Stimulated activated naive B cell treated with anti-CD40 and anti-IgM and Interleukin-4, amounts not matched to agents 10 μg/mL and 1 μg/mL and 100 μg/mL, for 72 hours (primary cell): ENCODE results near the gene ZFHX2.

ENCODE experiments used
- ATAC-seq, 2 donors: fragments of 150-1000 bp; cut with Tn5 transposase; replicated peaks; 2 replicates each; pipeline ENCODE4 v1.10.0; 2021; ENCODE audit warnings: moderate library complexity in 1 of 2
- DNase-seq: peaks from one replicate; pipeline ENCODE4 v3.0.0; 2021
- H3K27ac Mint-ChIP-seq: one replicate; pipeline ENCODE4 v1.8.0; 2022; ENCODE audit warnings: mild to moderate bottlenecking, mixed read lengths
- H3K27me3 Mint-ChIP-seq, 2 donors: one replicate each; pipeline ENCODE4 v1.8.0; 2022; ENCODE audit warnings: mixed read lengths in 2 of 2
- H3K36me3 Mint-ChIP-seq, 2 donors: one replicate each; pipeline ENCODE4 v1.8.0; 2022; ENCODE audit warnings: mixed read lengths in 2 of 2, mild to moderate bottlenecking in 1 of 2
- H3K4me1 Mint-ChIP-seq, 2 donors: one replicate each; pipeline ENCODE4 v1.8.0; 2022; ENCODE audit warnings: mixed read lengths in 2 of 2, mild to moderate bottlenecking in 1 of 2
- H3K4me3 Mint-ChIP-seq, 2 donors: one replicate each; pipeline ENCODE4 v1.8.0; 2022; ENCODE audit warnings: mild to moderate bottlenecking in 2 of 2, mixed read lengths in 2 of 2, moderate library complexity in 1 of 2
- H3K9me3 Mint-ChIP-seq, 2 donors: one replicate each; pipeline ENCODE4 v1.8.0; 2022; ENCODE audit warnings: mixed read lengths in 2 of 2, mild to moderate bottlenecking in 1 of 2

The ZFHX2 gene

DNA sequence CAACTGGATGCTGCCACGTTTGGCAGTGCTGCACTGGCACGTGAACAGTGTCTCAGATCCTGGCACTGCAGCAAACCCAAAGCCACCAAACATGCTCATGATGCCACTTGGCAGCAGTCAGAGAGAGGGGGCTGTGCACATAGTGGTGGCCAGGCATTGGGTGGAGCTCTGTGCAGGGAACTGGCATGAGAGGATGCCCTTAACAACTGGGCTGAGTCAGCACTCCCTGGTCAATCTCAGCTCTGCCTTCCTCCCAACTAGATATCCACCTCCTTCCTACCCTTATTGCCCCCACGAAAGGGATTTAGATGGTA, 37.0 kb downstream of the ZFHX2 start:
- H3K36me3 Mint-ChIP-seq, result peaks cover 8 to 34% of the 10 kb centered on the region in 2 donors
- DNase-seq (no peak), ATAC-seq (no peak)
- H3K27ac Mint-ChIP-seq, result no peak overlapping the region
- H3K27me3 Mint-ChIP-seq, result no peaks in the 10 kb centered on the region
- no peak overlapping the region for H3K4me3 Mint-ChIP-seq
- H3K9me3 Mint-ChIP-seq, result no peaks in the 10 kb centered on the region
- H3K4me1 Mint-ChIP-seq, result peaks cover 4 to 6% of the 10 kb centered on the region in 2 donors

GRCh38 chr14:23513818-23514643, 37.5 kb downstream of the ZFHX2 start:
- ATAC-seq (no peak), DNase-seq (no peak)
- Mint-ChIP-seq H3K36me3 (peaks cover 8 to 36% of the 10 kb centered on the region in 2 donors), H3K27ac (no peak overlapping the region), H3K9me3 (no peaks in the 10 kb centered on the region), H3K27me3 (no peaks in the 10 kb centered on the region), H3K4me3 (no peak overlapping the region), H3K4me1 (peaks cover 4 to 6% of the 10 kb centered on the region in 2 donors)

DNA sequence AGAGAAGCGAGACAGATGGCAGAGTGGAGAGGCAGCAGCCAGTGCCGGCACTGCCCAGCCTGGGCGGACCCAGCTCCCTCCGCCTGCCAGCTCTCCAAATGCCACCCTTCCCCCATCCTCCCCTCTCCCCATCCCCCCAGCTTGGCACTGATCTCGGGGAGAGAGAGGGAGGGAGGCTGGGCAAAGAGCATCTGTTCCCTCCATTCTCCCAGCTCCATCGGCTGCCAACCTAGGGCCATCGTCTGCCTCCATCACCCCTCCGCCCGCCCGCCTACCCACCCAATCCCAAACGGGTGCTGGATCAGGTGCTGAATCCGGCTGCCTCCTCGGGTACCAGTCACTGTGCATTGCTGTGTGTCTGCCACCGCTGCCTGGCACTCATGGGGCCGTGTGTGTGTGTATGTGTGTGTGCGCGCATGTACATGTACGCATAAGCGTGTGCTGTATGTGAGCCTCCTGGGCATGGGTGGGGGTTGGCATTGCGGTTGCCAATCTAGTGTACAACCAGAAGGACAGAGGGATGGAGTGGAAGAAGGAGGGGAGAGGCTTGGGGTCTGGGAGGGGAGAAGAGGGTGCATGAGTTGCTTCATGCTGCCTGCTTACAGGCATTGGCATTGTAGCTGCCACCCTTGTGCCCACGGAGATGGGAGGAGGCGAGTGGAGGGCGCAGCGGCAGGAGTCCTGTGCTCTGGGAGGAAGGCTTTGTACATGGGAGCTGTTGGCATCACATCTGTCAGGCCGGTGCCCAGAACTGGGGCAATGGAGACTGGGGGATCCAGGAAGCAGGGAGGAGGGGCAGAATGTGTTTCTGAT, 38.4 kb downstream of the ZFHX2 start:
- H3K36me3 Mint-ChIP-seq, result peaks cover 8 to 36% of the 10 kb centered on the region in 2 donors
- no peak overlapping the region for H3K27ac Mint-ChIP-seq
- ATAC-seq, result no peak
- no peak overlapping the region for H3K4me3 Mint-ChIP-seq
- peaks cover 4 to 6% of the 10 kb centered on the region in 2 donors for H3K4me1 Mint-ChIP-seq
- no peak for DNase-seq
- no peaks in the 10 kb centered on the region for H3K9me3 Mint-ChIP-seq
- no peaks in the 10 kb centered on the region for H3K27me3 Mint-ChIP-seq

DNA sequence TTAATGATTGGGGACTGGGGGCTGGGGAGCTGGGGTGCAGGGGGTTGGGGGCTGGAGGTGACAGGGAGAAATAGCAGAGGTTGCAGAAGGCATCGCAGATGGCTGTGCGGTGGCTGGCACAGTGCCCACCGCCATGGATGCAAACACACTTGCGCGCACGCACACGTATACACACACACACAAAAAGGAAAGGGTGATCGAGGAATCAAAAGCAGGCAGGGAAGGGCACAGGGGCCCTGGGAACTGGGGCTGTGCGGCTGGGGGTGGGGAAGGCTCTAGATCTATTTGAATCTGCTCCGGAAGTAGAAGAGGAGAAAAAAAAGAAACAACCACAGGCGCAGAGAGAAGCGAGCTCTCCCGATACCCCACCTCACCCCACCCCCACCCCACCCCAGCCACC, 39.4 kb downstream of the ZFHX2 start:
- DNase-seq (no peak), ATAC-seq (no peak)
- peaks cover 4 to 6% of the 10 kb centered on the region in 2 donors for H3K4me1 Mint-ChIP-seq
- H3K27ac Mint-ChIP-seq, result no peak overlapping the region
- H3K27me3 Mint-ChIP-seq, result no peaks in the 10 kb centered on the region
- H3K4me3 Mint-ChIP-seq, result peak overlapping the region; percentile 10 to 48
- no peaks in the 10 kb centered on the region for H3K9me3 Mint-ChIP-seq
- peaks cover 8 to 36% of the 10 kb centered on the region in 2 donors for H3K36me3 Mint-ChIP-seq

DNA sequence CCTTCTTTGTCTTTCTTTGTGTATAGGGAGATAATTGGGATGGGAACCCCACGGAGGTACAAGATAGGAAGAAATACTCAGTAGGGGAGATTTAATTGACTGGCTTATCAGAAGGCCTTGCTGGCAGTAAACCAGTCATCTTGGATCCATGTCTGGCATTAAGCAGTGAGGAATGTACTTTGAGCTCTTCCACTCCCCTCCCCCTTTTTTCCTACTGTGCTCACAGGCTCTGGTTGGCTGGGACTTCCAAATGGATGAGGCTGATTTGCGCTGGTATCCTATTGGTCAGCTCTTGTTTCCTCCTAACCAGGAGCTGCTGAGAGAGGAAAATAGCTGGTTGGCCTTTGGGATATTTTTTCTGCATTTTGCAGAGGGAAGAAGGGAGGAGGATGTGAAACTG, 57.3 kb downstream of the ZFHX2 start:
- Mint-ChIP-seq H3K27me3 (no peaks in the 10 kb centered on the region), H3K4me3 (no peak overlapping the region), H3K4me1 (no peaks in the 10 kb centered on the region), H3K36me3 (peaks cover 9 to 17% of the 10 kb centered on the region in 2 donors), H3K9me3 (no peaks in the 10 kb centered on the region), H3K27ac (no peak overlapping the region)
- no peak for DNase-seq
- no peak for ATAC-seq

- ATAC-seq, result no peak
- Mint-ChIP-seq H3K36me3 (peaks cover 9 to 17% of the 10 kb centered on the region in 2 donors), H3K27ac (no peak overlapping the region), H3K27me3 (no peaks in the 10 kb centered on the region), H3K4me3 (no peak overlapping the region), H3K9me3 (no peaks in the 10 kb centered on the region), H3K4me1 (no peaks in the 10 kb centered on the region)
- DNase-seq, result no peak
Measured at GRCh38 chr14:23492618-23493272, 58.8 kb downstream of the ZFHX2 start.

- Mint-ChIP-seq H3K27me3 (no peaks in the 10 kb centered on the region), H3K4me1 (peaks cover 2 to 10% of the 10 kb centered on the region in 2 donors), H3K27ac (no peak overlapping the region), H3K9me3 (no peaks in the 10 kb centered on the region), H3K4me3 (no peak overlapping the region), H3K36me3 (peaks cover 30 to 49% of the 10 kb centered on the region in 2 donors)
- DNase-seq, result no peak
- no peak for ATAC-seq
Measured at GRCh38 chr14:23487216-23487615, 64.3 kb downstream of the ZFHX2 start.

- ATAC-seq, result no peak
- peaks cover 35 to 54% of the 10 kb centered on the region in 2 donors for H3K36me3 Mint-ChIP-seq
- peaks cover 6 to 15% of the 10 kb centered on the region in 2 donors for H3K4me1 Mint-ChIP-seq
- H3K9me3 Mint-ChIP-seq, result no peaks in the 10 kb centered on the region
- H3K27me3 Mint-ChIP-seq, result no peaks in the 10 kb centered on the region
- H3K4me3 Mint-ChIP-seq, result no peak overlapping the region
- DNase-seq, result no peak
- peak overlapping the region; percentile 32 for H3K27ac Mint-ChIP-seq
Measured at GRCh38 chr14:23486036-23486435, 65.5 kb downstream of the ZFHX2 start.

DNA sequence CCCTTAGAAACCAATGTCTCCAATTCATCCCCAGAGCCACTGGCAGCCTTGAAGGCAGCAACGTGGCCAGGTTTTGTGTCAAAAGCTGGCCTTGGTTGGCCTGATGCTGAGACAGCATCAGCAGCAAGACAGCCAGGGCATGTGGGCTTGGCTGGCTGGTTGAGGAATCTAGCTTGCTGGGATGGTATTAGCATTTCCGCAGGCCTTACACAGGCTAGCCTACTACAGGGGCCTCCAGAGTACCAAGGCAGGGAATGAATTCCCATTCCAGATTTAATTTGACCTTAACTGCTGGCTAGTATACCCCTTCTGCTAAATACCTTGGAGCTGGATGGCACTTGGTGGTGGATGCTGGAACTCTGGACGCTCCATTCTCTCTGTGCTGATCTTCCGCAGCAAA, 66.2 kb downstream of the ZFHX2 start:
- H3K27me3 Mint-ChIP-seq, result no peaks in the 10 kb centered on the region
- DNase-seq (no peak), ATAC-seq (no peak)
- no peaks in the 10 kb centered on the region for H3K9me3 Mint-ChIP-seq
- H3K4me1 Mint-ChIP-seq, result peaks cover 6 to 15% of the 10 kb centered on the region in 2 donors
- no peak overlapping the region for H3K27ac Mint-ChIP-seq
- peaks cover 33 to 54% of the 10 kb centered on the region in 2 donors for H3K36me3 Mint-ChIP-seq
- no peak overlapping the region for H3K4me3 Mint-ChIP-seq

DNA sequence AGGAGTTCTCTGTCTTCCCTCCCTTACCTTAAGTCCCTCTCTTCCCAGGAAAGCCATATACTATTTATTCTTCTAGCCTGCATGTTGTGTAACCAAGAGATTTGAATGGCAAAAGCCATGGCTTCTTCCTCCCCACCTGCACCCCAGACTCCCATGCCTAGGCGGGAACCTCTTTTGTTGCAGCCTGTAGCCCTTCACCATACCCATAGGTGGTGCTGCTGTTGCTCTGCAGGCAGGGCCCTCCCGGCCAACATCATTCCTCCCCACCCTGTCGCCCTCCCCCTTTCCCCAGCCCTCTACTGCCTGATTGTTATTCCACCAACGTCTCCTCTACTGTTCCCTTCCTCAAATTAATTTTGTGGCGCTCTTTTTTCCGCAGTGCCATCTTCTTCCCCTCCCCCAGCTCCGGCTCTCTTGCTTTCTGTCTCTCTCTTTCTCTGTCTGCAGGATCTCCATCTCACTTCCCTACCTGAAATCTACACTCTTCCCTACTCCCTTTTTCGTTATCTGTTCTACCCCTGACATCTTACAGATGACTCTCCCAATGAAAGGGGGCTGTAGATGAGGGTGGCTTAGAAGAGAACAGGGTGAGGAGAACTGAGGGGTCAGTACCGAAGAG, 68.2 kb downstream of the ZFHX2 start:
- Mint-ChIP-seq H3K27ac (peak overlapping the region; percentile 11), H3K4me1 (peaks cover 6 to 15% of the 10 kb centered on the region in 2 donors)

DNA sequence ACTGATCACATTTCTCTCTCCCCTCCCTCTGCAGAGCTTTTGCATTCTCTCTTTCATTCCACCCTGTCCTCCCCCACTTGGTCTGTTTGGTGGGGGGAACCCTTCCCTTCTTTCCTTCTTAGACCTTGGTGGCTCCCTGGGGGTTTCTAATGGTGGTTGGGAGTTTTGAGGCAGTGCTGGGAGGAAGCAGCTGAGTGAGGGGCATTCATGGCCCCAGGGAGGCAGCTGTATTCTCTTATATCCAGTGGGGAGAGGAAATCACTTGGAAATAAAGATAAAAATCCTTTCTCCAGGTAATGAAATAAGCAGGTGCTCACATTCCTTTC, 68.8 kb downstream of the ZFHX2 start:
- Mint-ChIP-seq H3K27me3 (no peaks in the 10 kb centered on the region), H3K4me1 (peaks cover 6 to 17% of the 10 kb centered on the region in 2 donors), H3K27ac (no peak overlapping the region), H3K36me3 (peaks cover 37 to 57% of the 10 kb centered on the region in 2 donors), H3K4me3 (no peak overlapping the region), H3K9me3 (no peaks in the 10 kb centered on the region)
- DNase-seq (no peak), ATAC-seq (no peak)

More for the DNA sequence above, 68.2 kb downstream of the ZFHX2 start:
- Mint-ChIP-seq H3K27me3 (no peaks in the 10 kb centered on the region), H3K4me3 (no peak overlapping the region), H3K9me3 (no peaks in the 10 kb centered on the region), H3K36me3 (peaks cover 35 to 52% of the 10 kb centered on the region in 2 donors)
- ATAC-seq, result peak; percentile 49 to 62
- no peak for DNase-seq

- Mint-ChIP-seq H3K4me1 (peaks cover 8 to 19% of the 10 kb centered on the region in 2 donors), H3K27ac (peak overlapping the region; percentile 17), H3K36me3 (peaks cover 39 to 57% of the 10 kb centered on the region in 2 donors), H3K4me3 (no peak overlapping the region), H3K27me3 (no peaks in the 10 kb centered on the region), H3K9me3 (no peaks in the 10 kb centered on the region)
- no peak for ATAC-seq
- DNase-seq, result no peak
Measured at GRCh38 chr14:23481979-23482822, 69.4 kb downstream of the ZFHX2 start.

DNA sequence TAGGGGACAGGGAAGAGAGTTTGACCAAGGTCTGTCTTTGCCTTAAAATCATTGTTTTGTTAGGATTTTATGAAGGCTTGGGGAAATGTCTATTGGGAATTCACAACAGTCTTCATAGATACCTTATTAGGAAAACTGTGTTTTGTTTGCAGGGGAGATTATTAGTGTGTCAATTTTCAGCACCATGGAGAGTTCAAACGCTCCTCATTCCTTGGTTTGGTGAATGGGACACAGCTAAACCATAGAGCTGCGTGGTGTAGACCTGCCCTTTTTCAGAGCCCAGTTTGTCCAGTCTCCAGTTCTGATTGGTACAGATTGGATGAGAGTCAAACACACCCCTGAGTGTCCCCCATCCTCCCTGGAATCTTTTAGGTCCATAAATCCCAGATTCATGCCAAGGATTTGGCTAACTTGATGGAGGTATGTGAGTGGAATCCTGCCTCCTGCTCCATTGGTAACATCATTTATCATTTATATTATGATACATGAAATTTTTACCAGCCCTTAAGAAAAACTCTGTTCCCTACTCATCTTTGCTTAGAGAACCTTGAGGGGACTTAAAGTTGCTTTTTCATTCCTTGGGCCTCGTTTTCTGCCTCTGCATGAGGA, 70.1 kb downstream of the ZFHX2 start:
- Mint-ChIP-seq H3K4me3 (no peak overlapping the region), H3K36me3 (peaks cover 38 to 56% of the 10 kb centered on the region in 2 donors), H3K27me3 (no peaks in the 10 kb centered on the region), H3K4me1 (peaks cover 11 to 19% of the 10 kb centered on the region in 2 donors), H3K27ac (peak overlapping the region; percentile 17), H3K9me3 (no peaks in the 10 kb centered on the region)
- ATAC-seq, result no peak
- no peak for DNase-seq
